Measurements from ENCODE around the gene TMEM139.

Gene TMEM139

GRCh38 chr7:143299840-143300239 lies 15.1 kb downstream of the TMEM139 start:
- no peak for TF ChIP-seq ZNF274 (IDR thresholded peaks at IDR 0.05; ENCODE audit: low read depth, low read length)
- no peak for TF ChIP-seq YY1 (IDR thresholded peaks at IDR 0.05; ENCODE audit: insufficient read depth, insufficient read length)
- no peak for TF ChIP-seq SUZ12 (IDR thresholded peaks at IDR 0.05; ENCODE audit: extremely low read depth, insufficient read depth, insufficient read length)
- H3K9ac ChIP-seq (ENCODE audit: insufficient read length, low read depth) = no peak overlapping the region
- H3K9me3 ChIP-seq (ENCODE audit: insufficient read depth, low read length) = no peaks in the 10 kb centered on the region
- no peaks in the 10 kb centered on the region for H3K4me1 ChIP-seq (ENCODE audit: insufficient read depth, insufficient read length)
- H3K27me3 ChIP-seq (ENCODE audit: insufficient read depth, insufficient read length) = no peaks in the 10 kb centered on the region
- H3K36me3 ChIP-seq (ENCODE audit: insufficient read depth, insufficient read length, low read length) = peaks cover 95% of the 10 kb centered on the region
- H3K4me3 ChIP-seq (ENCODE audit: insufficient read length, low read depth) = no peak overlapping the region
- no peak for DNase-seq (ENCODE audit: low read depth, low spot score)

- Histone ChIP-seq H3K36me3 (ENCODE audit: insufficient read depth, insufficient read length, low read length) (peaks cover 94% of the 10 kb centered on the region), H3K9ac (ENCODE audit: insufficient read length, low read depth) (no peak overlapping the region), H3K27me3 (ENCODE audit: insufficient read depth, insufficient read length) (no peaks in the 10 kb centered on the region), H3K4me1 (ENCODE audit: insufficient read depth, insufficient read length) (no peaks in the 10 kb centered on the region), H3K9me3 (ENCODE audit: insufficient read depth, low read length) (no peaks in the 10 kb centered on the region), H3K4me3 (ENCODE audit: insufficient read length, low read depth) (no peak overlapping the region)
- TF ChIP-seq ZNF274 (IDR thresholded peaks at IDR 0.05; ENCODE audit: low read depth, low read length) = no peak
- no peak for TF ChIP-seq SUZ12 (IDR thresholded peaks at IDR 0.05; ENCODE audit: extremely low read depth, insufficient read depth, insufficient read length)
- no peak for TF ChIP-seq YY1 (IDR thresholded peaks at IDR 0.05; ENCODE audit: insufficient read depth, insufficient read length)
- no peak for DNase-seq (ENCODE audit: low read depth, low spot score)
These were observed 16.5 kb downstream of the TMEM139 start for GRCh38 chr7:143300959-143301935.

GRCh38 chr7:143303733-143304132 lies 19.0 kb downstream of the TMEM139 start:
- TF ChIP-seq ZNF274 (IDR thresholded peaks at IDR 0.05; ENCODE audit: low read depth, low read length) = no peak
- no peak for TF ChIP-seq SUZ12 (IDR thresholded peaks at IDR 0.05; ENCODE audit: extremely low read depth, insufficient read depth, insufficient read length)
- no peak for TF ChIP-seq YY1 (IDR thresholded peaks at IDR 0.05; ENCODE audit: insufficient read depth, insufficient read length)
- Histone ChIP-seq H3K4me3 (ENCODE audit: insufficient read length, low read depth) (no peak overlapping the region), H3K9me3 (ENCODE audit: insufficient read depth, low read length) (no peaks in the 10 kb centered on the region), H3K9ac (ENCODE audit: insufficient read length, low read depth) (no peak overlapping the region), H3K36me3 (ENCODE audit: insufficient read depth, insufficient read length, low read length) (peaks cover 93% of the 10 kb centered on the region), H3K4me1 (ENCODE audit: insufficient read depth, insufficient read length) (no peaks in the 10 kb centered on the region), H3K27me3 (ENCODE audit: insufficient read depth, insufficient read length) (no peaks in the 10 kb centered on the region)
- no peak for DNase-seq (ENCODE audit: low read depth, low spot score)

- H3K9ac ChIP-seq (ENCODE audit: insufficient read length, low read depth) = no peak overlapping the region
- no peak overlapping the region for H3K4me3 ChIP-seq (ENCODE audit: insufficient read length, low read depth)
- H3K9me3 ChIP-seq (ENCODE audit: insufficient read depth, low read length) = no peaks in the 10 kb centered on the region
- TF ChIP-seq YY1 (IDR thresholded peaks at IDR 0.05; ENCODE audit: insufficient read depth, insufficient read length) (no peak), ZNF274 (IDR thresholded peaks at IDR 0.05; ENCODE audit: low read depth, low read length) (no peak), SUZ12 (IDR thresholded peaks at IDR 0.05; ENCODE audit: extremely low read depth, insufficient read depth, insufficient read length) (no peak)
- H3K36me3 ChIP-seq (ENCODE audit: insufficient read depth, insufficient read length, low read length) = peaks cover 81% of the 10 kb centered on the region
- no peaks in the 10 kb centered on the region for H3K27me3 ChIP-seq (ENCODE audit: insufficient read depth, insufficient read length)
- no peak for DNase-seq (ENCODE audit: low read depth, low spot score)
- H3K4me1 ChIP-seq (ENCODE audit: insufficient read depth, insufficient read length) = no peaks in the 10 kb centered on the region
These were observed 20.2 kb downstream of the TMEM139 start for GRCh38 chr7:143304938-143305337.

- no peaks in the 10 kb centered on the region for H3K4me1 ChIP-seq (ENCODE audit: insufficient read depth, insufficient read length)
- no peak for DNase-seq (ENCODE audit: low read depth, low spot score)
- H3K4me3 ChIP-seq (ENCODE audit: insufficient read length, low read depth) = no peak overlapping the region
- H3K9ac ChIP-seq (ENCODE audit: insufficient read length, low read depth) = no peak overlapping the region
- no peaks in the 10 kb centered on the region for H3K9me3 ChIP-seq (ENCODE audit: insufficient read depth, low read length)
- no peaks in the 10 kb centered on the region for H3K27me3 ChIP-seq (ENCODE audit: insufficient read depth, insufficient read length)
- peaks cover 75% of the 10 kb centered on the region for H3K36me3 ChIP-seq (ENCODE audit: insufficient read depth, insufficient read length, low read length)
- TF ChIP-seq ZNF274 (IDR thresholded peaks at IDR 0.05; ENCODE audit: low read depth, low read length) = no peak
- no peak for TF ChIP-seq YY1 (IDR thresholded peaks at IDR 0.05; ENCODE audit: insufficient read depth, insufficient read length)
- TF ChIP-seq SUZ12 (IDR thresholded peaks at IDR 0.05; ENCODE audit: extremely low read depth, insufficient read depth, insufficient read length) = no peak
These were observed 20.8 kb downstream of the TMEM139 start for GRCh38 chr7:143305423-143306070.

GRCh38 chr7:143308632-143309031 lies 23.9 kb downstream of the TMEM139 start:
- no peaks in the 10 kb centered on the region for H3K9me3 ChIP-seq (ENCODE audit: insufficient read depth, low read length)
- TF ChIP-seq ZNF274 (IDR thresholded peaks at IDR 0.05; ENCODE audit: low read depth, low read length) (no peak), YY1 (IDR thresholded peaks at IDR 0.05; ENCODE audit: insufficient read depth, insufficient read length) (no peak), SUZ12 (IDR thresholded peaks at IDR 0.05; ENCODE audit: extremely low read depth, insufficient read depth, insufficient read length) (no peak)
- DNase-seq (ENCODE audit: low read depth, low spot score) = no peak
- H3K9ac ChIP-seq (ENCODE audit: insufficient read length, low read depth) = no peak overlapping the region
- H3K4me1 ChIP-seq (ENCODE audit: insufficient read depth, insufficient read length) = no peaks in the 10 kb centered on the region
- no peaks in the 10 kb centered on the region for H3K27me3 ChIP-seq (ENCODE audit: insufficient read depth, insufficient read length)
- peaks cover 44% of the 10 kb centered on the region for H3K36me3 ChIP-seq (ENCODE audit: insufficient read depth, insufficient read length, low read length)
- no peak overlapping the region for H3K4me3 ChIP-seq (ENCODE audit: insufficient read length, low read depth)

GRCh38 chr7:143314127-143314526 lies 29.4 kb downstream of the TMEM139 start:
- H3K9me3 ChIP-seq (ENCODE audit: insufficient read depth, low read length) = no peaks in the 10 kb centered on the region
- no peak for DNase-seq (ENCODE audit: low read depth, low spot score)
- H3K36me3 ChIP-seq (ENCODE audit: insufficient read depth, insufficient read length, low read length) = no peaks in the 10 kb centered on the region
- no peak for TF ChIP-seq SUZ12 (IDR thresholded peaks at IDR 0.05; ENCODE audit: extremely low read depth, insufficient read depth, insufficient read length)
- TF ChIP-seq ZNF274 (IDR thresholded peaks at IDR 0.05; ENCODE audit: low read depth, low read length) = no peak
- no peak for TF ChIP-seq YY1 (IDR thresholded peaks at IDR 0.05; ENCODE audit: insufficient read depth, insufficient read length)
- H3K4me3 ChIP-seq (ENCODE audit: insufficient read length, low read depth) = no peak overlapping the region
- H3K27me3 ChIP-seq (ENCODE audit: insufficient read depth, insufficient read length) = no peaks in the 10 kb centered on the region
- no peak overlapping the region for H3K9ac ChIP-seq (ENCODE audit: insufficient read length, low read depth)
- H3K4me1 ChIP-seq (ENCODE audit: insufficient read depth, insufficient read length) = no peaks in the 10 kb centered on the region

Data from NT2/D1 (cell line).